Measurements from ENCODE around the gene SOX2. TPM values are rescaled to one million over a fixed set of nuclear protein-coding genes. Genes with fewer than 3 reads are reported as not detected.

SOX2 gene
- total and polyA plus RNA-seq, 2 donors (not counting 1 experiment from before 2014, with no cell fraction given) = not detected

DNA sequence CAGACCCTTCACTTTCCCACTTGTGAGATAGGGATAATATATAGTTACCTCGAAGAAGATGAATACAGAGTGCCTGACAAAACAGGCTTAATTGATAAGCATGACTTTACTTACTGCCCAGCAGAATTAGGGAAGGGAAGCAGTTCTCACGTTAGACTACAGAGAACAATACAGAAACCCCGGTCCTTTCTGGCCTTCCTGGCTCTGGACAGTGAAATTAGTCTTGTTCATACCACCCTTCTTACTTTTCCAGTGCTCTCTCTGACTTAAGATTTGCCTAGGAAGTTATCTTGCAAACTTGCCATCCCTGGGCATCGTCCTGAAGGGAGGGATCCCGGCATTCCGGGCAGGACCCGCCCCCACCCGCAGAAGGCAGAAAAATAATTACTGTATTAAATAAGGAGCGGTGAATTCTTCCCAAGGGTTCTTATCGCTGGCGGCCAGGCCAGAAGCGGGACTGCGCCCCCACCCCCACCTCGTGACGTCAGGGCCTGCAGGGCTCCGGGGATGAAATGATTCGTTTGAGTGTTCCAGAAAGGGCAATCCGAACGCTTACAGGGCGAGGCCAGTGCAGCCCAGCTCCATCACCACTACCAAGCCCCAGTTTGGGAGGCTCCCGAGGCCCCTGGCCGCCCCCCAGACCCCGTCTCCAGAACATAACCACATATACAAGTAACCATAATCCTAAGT is 8.4 kb downstream of the SOX2 start:
- Histone ChIP-seq H4K20me1 (ENCODE audit: control insufficient read depth, insufficient read depth, low read length, poor library complexity, severe bottlenecking) (no peaks in the 10 kb centered on the region), H2AFZ (ENCODE audit: insufficient read depth, low read depth, low read length, poor library complexity, severe bottlenecking) (no peak overlapping the region), H3K27me3 (replicated peaks in 1 of 4; ENCODE audit: control extremely low read depth in 1 of 4, control insufficient read depth in 3 of 4, insufficient read depth in 4 of 4, low read length in 3 of 4) (peaks cover 0 to 93% (median 85%) of the 10 kb centered on the region in 4 experiments), H3K9ac (ENCODE audit: low read length) (no peak overlapping the region), H3K4me2 (replicated peaks; ENCODE audit: low read depth, low read length, poor library complexity, severe bottlenecking) (no peak overlapping the region), H3K9me3 (ENCODE audit: control extremely low read depth in 1 of 3, control insufficient read depth in 2 of 3, insufficient read depth in 1 of 3, low read length in 2 of 3) (peaks cover 5 to 28% (median 7%) of the 10 kb centered on the region in 3 donors), H3K36me3 (replicated peaks in 1 of 2; ENCODE audit: control extremely low read depth in 1 of 2, control insufficient read depth in 1 of 2, extremely low read depth in 1 of 2, insufficient read depth in 2 of 2, low read length in 1 of 2) (no peaks in the 10 kb centered on the region), H3K79me2 (ENCODE audit: control insufficient read depth, insufficient read depth, low read length) (no peaks in the 10 kb centered on the region), H3K27ac (ENCODE audit: low read length in 2 of 2) (no peak overlapping the region), H3K4me1 (ENCODE audit: control insufficient read depth in 2 of 2, insufficient read depth in 2 of 2, low read length in 2 of 2) (no peaks in the 10 kb centered on the region), H3K4me3 (ENCODE audit: control extremely low read depth in 1 of 5, extremely low read depth in 1 of 5, insufficient read depth in 1 of 5, low read depth in 2 of 5, low read length in 4 of 5) (no peak overlapping the region)
- no peak for ATAC-seq (ENCODE audit: low read depth)
- POLR2A ChIA-PET = no interaction called here
- intact Hi-C loops (cut with micrococcal nuclease) = no loop called here
- CTCF ChIA-PET = no interaction called here
- H3K9me3 Mint-ChIP-seq (ENCODE audit: insufficient read depth) = peaks cover 3% of the 10 kb centered on the region
- H3K4me1 Mint-ChIP-seq = peaks cover 2% of the 10 kb centered on the region
- H3K27ac Mint-ChIP-seq = no peak overlapping the region
- TF ChIP-seq EZH2 (IDR thresholded peaks at IDR 0.05; ENCODE audit: borderline replicate concordance, insufficient read depth, low read depth, low read length, poor library complexity, severe bottlenecking) = no peak
- TF ChIP-seq, protein P1, sequence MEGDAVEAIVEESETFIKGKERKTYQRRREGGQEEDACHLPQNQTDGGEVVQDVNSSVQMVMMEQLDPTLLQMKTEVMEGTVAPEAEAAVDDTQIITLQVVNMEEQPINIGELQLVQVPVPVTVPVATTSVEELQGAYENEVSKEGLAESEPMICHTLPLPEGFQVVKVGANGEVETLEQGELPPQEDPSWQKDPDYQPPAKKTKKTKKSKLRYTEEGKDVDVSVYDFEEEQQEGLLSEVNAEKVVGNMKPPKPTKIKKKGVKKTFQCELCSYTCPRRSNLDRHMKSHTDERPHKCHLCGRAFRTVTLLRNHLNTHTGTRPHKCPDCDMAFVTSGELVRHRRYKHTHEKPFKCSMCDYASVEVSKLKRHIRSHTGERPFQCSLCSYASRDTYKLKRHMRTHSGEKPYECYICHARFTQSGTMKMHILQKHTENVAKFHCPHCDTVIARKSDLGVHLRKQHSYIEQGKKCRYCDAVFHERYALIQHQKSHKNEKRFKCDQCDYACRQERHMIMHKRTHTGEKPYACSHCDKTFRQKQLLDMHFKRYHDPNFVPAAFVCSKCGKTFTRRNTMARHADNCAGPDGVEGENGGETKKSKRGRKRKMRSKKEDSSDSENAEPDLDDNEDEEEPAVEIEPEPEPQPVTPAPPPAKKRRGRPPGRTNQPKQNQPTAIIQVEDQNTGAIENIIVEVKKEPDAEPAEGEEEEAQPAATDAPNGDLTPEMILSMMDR (IDR thresholded peaks at IDR 0.05) = no peak
- WGBS (ENCODE audit: insufficient coverage) = 6% methylated on average over 14 of the region's 23 CpGs
- DNase-seq = no peak
- H3K27me3 Mint-ChIP-seq = peaks cover 95% of the 10 kb centered on the region
- no peak overlapping the region for H3K4me3 Mint-ChIP-seq

DNA sequence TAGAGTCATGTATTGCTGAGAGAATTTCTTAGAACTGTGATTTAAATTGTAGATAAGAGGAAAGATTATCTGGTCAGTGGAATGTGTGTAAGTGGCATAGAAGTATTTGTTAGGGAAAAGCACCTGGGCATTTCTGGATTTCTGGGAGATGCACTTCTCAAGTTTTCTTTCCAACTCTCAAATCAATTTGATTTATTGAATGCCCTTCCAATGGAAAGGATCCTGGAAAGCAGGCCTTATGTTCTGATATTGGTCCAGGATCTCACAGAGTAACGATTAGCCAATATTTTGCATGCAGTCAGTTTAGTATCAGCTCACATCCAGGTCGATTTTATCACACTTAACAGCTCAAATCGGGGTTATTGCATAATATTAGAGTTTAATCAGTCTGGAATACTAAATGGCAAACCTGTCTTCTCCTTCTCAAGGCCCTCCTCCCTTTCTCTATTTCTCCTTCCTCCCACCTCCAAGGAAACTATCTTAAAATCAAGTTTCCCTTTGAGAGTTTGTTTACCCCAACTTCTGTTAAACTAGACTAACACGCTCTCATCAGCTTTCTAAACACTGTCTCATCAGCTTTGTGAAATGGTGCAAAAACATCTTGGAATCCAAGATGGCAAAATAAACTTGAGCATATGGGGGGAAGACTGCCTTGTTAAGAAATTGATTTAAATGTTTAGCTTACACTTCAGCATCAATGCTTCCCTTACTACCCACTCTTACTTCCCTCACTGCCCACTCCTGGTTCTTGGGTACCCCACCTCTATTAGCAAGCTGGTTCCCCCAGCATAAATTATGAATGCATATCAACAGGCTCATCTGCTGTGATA is 9.5 kb downstream of the SOX2 start:
- CTCF ChIA-PET = no interaction called here
- WGBS (ENCODE audit: insufficient coverage) = no CpG with 5 or more reads among the region's 4 CpGs
- H3K9me3 Mint-ChIP-seq (ENCODE audit: insufficient read depth) = peaks cover 3% of the 10 kb centered on the region
- Histone ChIP-seq H3K27ac (ENCODE audit: low read length in 2 of 2) (no peak overlapping the region), H3K4me2 (replicated peaks; ENCODE audit: low read depth, low read length, poor library complexity, severe bottlenecking) (no peak overlapping the region), H3K9ac (ENCODE audit: low read length) (no peak overlapping the region), H3K4me3 (ENCODE audit: control extremely low read depth in 1 of 5, extremely low read depth in 1 of 5, insufficient read depth in 1 of 5, low read depth in 2 of 5, low read length in 4 of 5) (no peak overlapping the region), H2AFZ (ENCODE audit: insufficient read depth, low read depth, low read length, poor library complexity, severe bottlenecking) (no peak overlapping the region), H3K4me1 (ENCODE audit: control insufficient read depth in 2 of 2, insufficient read depth in 2 of 2, low read length in 2 of 2) (peaks cover 2% of the 10 kb centered on the region in 2 donors), H3K36me3 (replicated peaks in 1 of 2; ENCODE audit: control extremely low read depth in 1 of 2, control insufficient read depth in 1 of 2, extremely low read depth in 1 of 2, insufficient read depth in 2 of 2, low read length in 1 of 2) (no peaks in the 10 kb centered on the region), H4K20me1 (ENCODE audit: control insufficient read depth, insufficient read depth, low read length, poor library complexity, severe bottlenecking) (no peaks in the 10 kb centered on the region), H3K79me2 (ENCODE audit: control insufficient read depth, insufficient read depth, low read length) (no peaks in the 10 kb centered on the region), H3K9me3 (ENCODE audit: control extremely low read depth in 1 of 3, control insufficient read depth in 2 of 3, insufficient read depth in 1 of 3, low read length in 2 of 3) (peaks cover 4 to 35% (median 8%) of the 10 kb centered on the region in 3 donors), H3K27me3 (replicated peaks in 1 of 4; ENCODE audit: control extremely low read depth in 1 of 4, control insufficient read depth in 3 of 4, insufficient read depth in 4 of 4, low read length in 3 of 4) (peaks cover 0 to 95% (median 81%) of the 10 kb centered on the region in 4 experiments)
- no peak overlapping the region for H3K4me3 Mint-ChIP-seq
- H3K27ac Mint-ChIP-seq = no peak overlapping the region
- ATAC-seq (ENCODE audit: low read depth) (no peak), DNase-seq (no peak)
- intact Hi-C loops (cut with micrococcal nuclease) = no loop called here
- no peak for TF ChIP-seq EZH2 (IDR thresholded peaks at IDR 0.05; ENCODE audit: borderline replicate concordance, insufficient read depth, low read depth, low read length, poor library complexity, severe bottlenecking)
- TF ChIP-seq, protein P1 (IDR thresholded peaks at IDR 0.05) = no peak
- peaks cover 95% of the 10 kb centered on the region for H3K27me3 Mint-ChIP-seq
- peaks cover 2% of the 10 kb centered on the region for H3K4me1 Mint-ChIP-seq
- POLR2A ChIA-PET = no interaction called here

All from B cell (primary cell).